ENCODE results near the gene STK32B. TPM values are rescaled to one million over a fixed set of nuclear protein-coding genes. Genes with fewer than 3 reads are reported as not detected.

STK32B gene
- total and polyA plus RNA-seq, 5 donors from 2014 or later: not detected

DNA sequence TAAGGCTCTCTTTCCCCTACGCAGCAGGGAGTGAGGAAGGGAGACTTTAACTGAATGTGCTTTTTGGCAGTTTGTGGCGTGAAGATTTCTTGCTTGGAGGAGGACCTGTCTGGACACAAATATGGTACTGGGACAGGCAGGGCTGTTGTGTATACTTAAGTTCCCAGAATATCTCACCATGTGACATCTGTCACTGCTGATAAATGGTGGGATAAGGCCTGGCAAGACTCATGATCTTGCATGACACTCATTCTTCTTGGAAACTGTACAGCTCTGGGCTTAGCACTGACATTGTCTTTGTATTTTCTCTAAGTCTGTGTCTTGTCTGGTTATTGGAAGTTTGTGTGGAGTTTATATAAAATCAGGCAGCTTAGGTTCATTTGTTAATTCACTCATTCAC, 93.1 kb downstream of the STK32B start:
- ATAC-seq (ENCODE audit: low read depth in 2 of 2) (no peak), DNase-seq (no peak)
- no peaks in the 10 kb centered on the region for H3K36me3 Mint-ChIP-seq
- Histone ChIP-seq H3K36me3 (ENCODE audit: control insufficient read depth, insufficient read depth, low read length) (no peaks in the 10 kb centered on the region), H3K4me1 (ENCODE audit: control insufficient read depth, insufficient read depth, low read length, poor library complexity, severe bottlenecking) (no peaks in the 10 kb centered on the region), H3K9me3 (ENCODE audit: control insufficient read depth in 2 of 2, low read length in 2 of 2) (no peaks in the 10 kb centered on the region), H3K27me3 (ENCODE audit: control insufficient read depth, insufficient read depth, low read length) (no peaks in the 10 kb centered on the region), H3K27ac (ENCODE audit: insufficient read depth, low read length, poor library complexity, severe bottlenecking) (no peak overlapping the region), H3K4me3 (ENCODE audit: low read depth, low read length) (no peak overlapping the region)
- peaks cover 10% of the 10 kb centered on the region for H3K27me3 Mint-ChIP-seq
- peaks cover 0 to 2% (median 0%) of the 10 kb centered on the region in 7 donors for H3K9me3 Mint-ChIP-seq
- H3K27ac Mint-ChIP-seq: no peak overlapping the region
- no peak overlapping the region for H3K4me3 Mint-ChIP-seq
- no peaks in the 10 kb centered on the region for H3K4me1 Mint-ChIP-seq

DNA sequence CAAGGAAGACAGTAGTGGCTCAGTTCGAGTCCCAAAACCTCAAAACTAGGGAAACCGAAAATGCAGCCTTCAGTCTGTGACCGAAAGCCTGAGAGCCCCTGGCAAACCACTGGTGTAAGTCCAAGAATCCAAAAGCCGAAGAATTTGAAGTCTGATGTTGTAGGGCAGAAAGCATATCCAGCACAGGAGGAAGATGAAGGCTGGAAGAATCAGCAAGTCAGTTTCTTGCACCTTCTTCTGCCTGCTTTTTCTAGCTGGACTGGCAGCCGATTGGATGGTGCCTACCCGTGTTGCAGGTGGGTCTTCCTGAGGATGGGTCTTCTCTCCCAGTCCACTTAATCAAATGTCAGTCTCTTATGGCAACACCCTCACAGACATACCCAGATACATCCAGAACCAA, 95.0 kb downstream of the STK32B start:
- ATAC-seq (ENCODE audit: low read depth in 2 of 2) (no peak), DNase-seq (no peak)
- H3K9me3 Mint-ChIP-seq: peaks cover 0 to 2% (median 0%) of the 10 kb centered on the region in 7 donors
- no peaks in the 10 kb centered on the region for H3K4me1 Mint-ChIP-seq
- Histone ChIP-seq H3K4me1 (ENCODE audit: control insufficient read depth, insufficient read depth, low read length, poor library complexity, severe bottlenecking) (no peaks in the 10 kb centered on the region), H3K9me3 (ENCODE audit: control insufficient read depth in 2 of 2, low read length in 2 of 2) (no peaks in the 10 kb centered on the region), H3K27me3 (ENCODE audit: control insufficient read depth, insufficient read depth, low read length) (no peaks in the 10 kb centered on the region), H3K4me3 (ENCODE audit: low read depth, low read length) (no peak overlapping the region), H3K36me3 (ENCODE audit: control insufficient read depth, insufficient read depth, low read length) (no peaks in the 10 kb centered on the region), H3K27ac (ENCODE audit: insufficient read depth, low read length, poor library complexity, severe bottlenecking) (no peak overlapping the region)
- H3K36me3 Mint-ChIP-seq: no peaks in the 10 kb centered on the region
- H3K27ac Mint-ChIP-seq: peak overlapping the region in 1 of 3 donors; percentile 14
- peaks cover 6% of the 10 kb centered on the region for H3K27me3 Mint-ChIP-seq
- no peak overlapping the region for H3K4me3 Mint-ChIP-seq

DNA sequence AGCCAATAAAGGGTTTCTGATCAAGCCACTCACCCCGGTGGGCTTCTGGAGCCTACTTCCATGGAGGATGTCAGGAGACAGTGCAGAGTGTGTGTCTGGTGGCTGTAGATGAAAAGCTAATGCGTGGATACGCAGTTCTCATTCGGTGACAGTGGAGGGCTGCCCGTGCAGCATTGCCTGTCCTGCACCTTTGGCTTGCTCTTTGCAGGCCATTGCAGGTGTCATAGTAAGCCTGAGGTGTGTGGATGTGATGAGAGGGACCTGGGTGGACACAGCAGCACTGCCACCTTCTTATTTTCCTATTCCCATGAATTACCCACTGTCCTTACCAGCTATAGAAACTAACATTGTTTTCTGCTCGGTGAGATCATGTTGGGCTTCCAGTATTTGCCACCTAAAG, 101.2 kb downstream of the STK32B start:
- no peak for DNase-seq

DNA sequence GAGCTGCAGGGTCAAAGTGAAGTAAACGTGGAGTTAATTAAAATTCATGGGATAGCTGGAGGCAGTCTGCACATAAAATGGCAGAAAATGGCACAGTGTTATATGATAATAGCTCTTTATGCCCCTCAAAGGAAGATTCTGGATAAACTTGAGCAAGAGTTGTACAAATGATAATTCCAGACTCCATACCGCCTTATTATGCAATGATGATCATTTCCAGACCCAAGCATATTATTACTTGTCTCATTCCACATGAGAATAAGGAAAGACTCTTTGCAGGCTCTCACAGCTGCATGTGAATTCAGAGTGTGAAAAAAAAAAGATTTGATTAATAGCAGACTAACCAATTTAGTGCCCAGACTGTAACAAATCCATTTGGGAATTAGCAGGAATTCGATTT, 105.4 kb downstream of the STK32B start:
- Histone ChIP-seq H3K9me3 (ENCODE audit: control insufficient read depth in 2 of 2, low read length in 2 of 2) (no peaks in the 10 kb centered on the region), H3K4me3 (ENCODE audit: low read depth, low read length) (no peak overlapping the region), H3K36me3 (ENCODE audit: control insufficient read depth, insufficient read depth, low read length) (no peaks in the 10 kb centered on the region), H3K4me1 (ENCODE audit: control insufficient read depth, insufficient read depth, low read length, poor library complexity, severe bottlenecking) (no peaks in the 10 kb centered on the region), H3K27ac (ENCODE audit: insufficient read depth, low read length, poor library complexity, severe bottlenecking) (no peak overlapping the region), H3K27me3 (ENCODE audit: control insufficient read depth, insufficient read depth, low read length) (no peaks in the 10 kb centered on the region)
- no peak overlapping the region for H3K27ac Mint-ChIP-seq
- no peaks in the 10 kb centered on the region for H3K36me3 Mint-ChIP-seq
- H3K27me3 Mint-ChIP-seq: peaks cover 10% of the 10 kb centered on the region
- DNase-seq: no peak
- no peak for ATAC-seq (ENCODE audit: low read depth in 2 of 2)
- H3K9me3 Mint-ChIP-seq: peaks cover 0 to 3% (median 0%) of the 10 kb centered on the region in 7 donors
- no peaks in the 10 kb centered on the region for H3K4me1 Mint-ChIP-seq
- H3K4me3 Mint-ChIP-seq: no peak overlapping the region

More for the DNA sequence above, 101.2 kb downstream of the STK32B start:
- no peak overlapping the region for H3K4me3 Mint-ChIP-seq
- Histone ChIP-seq H3K27me3 (ENCODE audit: control insufficient read depth, insufficient read depth, low read length) (no peaks in the 10 kb centered on the region), H3K9me3 (ENCODE audit: control insufficient read depth in 2 of 2, low read length in 2 of 2) (no peaks in the 10 kb centered on the region), H3K4me1 (ENCODE audit: control insufficient read depth, insufficient read depth, low read length, poor library complexity, severe bottlenecking) (no peaks in the 10 kb centered on the region), H3K4me3 (ENCODE audit: low read depth, low read length) (no peak overlapping the region), H3K27ac (ENCODE audit: insufficient read depth, low read length, poor library complexity, severe bottlenecking) (no peak overlapping the region), H3K36me3 (ENCODE audit: control insufficient read depth, insufficient read depth, low read length) (no peaks in the 10 kb centered on the region)
- H3K4me1 Mint-ChIP-seq: no peaks in the 10 kb centered on the region
- H3K27me3 Mint-ChIP-seq: peaks cover 16% of the 10 kb centered on the region
- no peak for ATAC-seq (ENCODE audit: low read depth in 2 of 2)
- peaks cover 0 to 3% (median 0%) of the 10 kb centered on the region in 7 donors for H3K9me3 Mint-ChIP-seq
- H3K36me3 Mint-ChIP-seq: no peaks in the 10 kb centered on the region
- no peak overlapping the region for H3K27ac Mint-ChIP-seq

DNA sequence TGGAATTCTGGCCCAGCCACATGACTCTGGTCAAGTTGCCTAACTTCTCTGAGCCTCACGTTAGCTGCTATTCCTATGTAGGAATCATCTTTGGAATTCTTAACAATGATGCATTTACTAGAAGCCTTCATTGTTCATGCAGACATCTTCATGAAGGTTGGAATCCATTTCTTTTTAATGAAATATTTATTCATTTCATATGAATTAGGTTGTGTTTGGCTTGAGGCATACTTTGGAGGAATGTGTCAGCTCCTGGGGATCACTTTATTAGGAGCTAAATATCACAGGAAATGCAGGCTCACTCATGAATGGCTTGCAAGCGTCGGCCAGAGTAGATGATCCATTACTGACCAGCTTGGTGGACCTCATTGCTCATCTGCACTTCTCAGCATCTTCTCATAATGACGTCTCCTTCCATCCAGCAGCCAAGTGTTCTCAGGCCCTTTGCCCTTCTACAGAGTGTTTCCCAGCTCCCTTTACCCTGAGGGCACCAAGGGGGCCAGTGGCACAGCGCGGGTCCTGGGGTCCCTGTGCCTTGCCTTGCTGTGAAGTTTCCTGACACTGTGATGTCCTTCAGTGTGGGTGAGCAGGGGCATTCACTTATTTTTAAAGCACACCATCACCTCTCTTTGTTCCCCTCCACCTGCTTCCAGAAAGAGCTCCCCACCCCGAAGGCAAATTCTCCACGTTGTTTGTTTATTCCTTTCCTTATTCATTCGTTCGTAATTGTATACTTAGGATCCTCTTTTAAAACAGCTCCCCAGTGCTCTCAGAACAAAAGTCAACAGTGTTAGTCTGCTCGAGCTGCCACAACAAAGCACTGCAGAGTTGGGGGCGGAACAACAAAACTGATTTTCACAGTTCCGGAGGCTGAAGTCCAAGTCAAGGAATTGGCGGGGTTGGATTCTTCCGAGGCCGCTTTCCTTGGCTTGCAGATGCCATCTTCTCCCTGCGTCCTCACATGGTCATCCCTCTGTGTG, 106.8 kb downstream of the STK32B start:
- Histone ChIP-seq H3K4me3 (ENCODE audit: low read depth, low read length) (no peak overlapping the region), H3K4me1 (ENCODE audit: control insufficient read depth, insufficient read depth, low read length, poor library complexity, severe bottlenecking) (no peaks in the 10 kb centered on the region), H3K36me3 (ENCODE audit: control insufficient read depth, insufficient read depth, low read length) (no peaks in the 10 kb centered on the region), H3K9me3 (ENCODE audit: control insufficient read depth in 2 of 2, low read length in 2 of 2) (no peaks in the 10 kb centered on the region), H3K27ac (ENCODE audit: insufficient read depth, low read length, poor library complexity, severe bottlenecking) (no peak overlapping the region), H3K27me3 (ENCODE audit: control insufficient read depth, insufficient read depth, low read length) (no peaks in the 10 kb centered on the region)
- H3K36me3 Mint-ChIP-seq: no peaks in the 10 kb centered on the region
- no peak overlapping the region for H3K27ac Mint-ChIP-seq
- peaks cover 0 to 3% (median 0%) of the 10 kb centered on the region in 7 donors for H3K9me3 Mint-ChIP-seq
- ATAC-seq (ENCODE audit: low read depth in 2 of 2): no peak
- peaks cover 10% of the 10 kb centered on the region for H3K27me3 Mint-ChIP-seq
- no peak for DNase-seq
- H3K4me3 Mint-ChIP-seq: no peak overlapping the region
- H3K4me1 Mint-ChIP-seq: no peaks in the 10 kb centered on the region

DNA sequence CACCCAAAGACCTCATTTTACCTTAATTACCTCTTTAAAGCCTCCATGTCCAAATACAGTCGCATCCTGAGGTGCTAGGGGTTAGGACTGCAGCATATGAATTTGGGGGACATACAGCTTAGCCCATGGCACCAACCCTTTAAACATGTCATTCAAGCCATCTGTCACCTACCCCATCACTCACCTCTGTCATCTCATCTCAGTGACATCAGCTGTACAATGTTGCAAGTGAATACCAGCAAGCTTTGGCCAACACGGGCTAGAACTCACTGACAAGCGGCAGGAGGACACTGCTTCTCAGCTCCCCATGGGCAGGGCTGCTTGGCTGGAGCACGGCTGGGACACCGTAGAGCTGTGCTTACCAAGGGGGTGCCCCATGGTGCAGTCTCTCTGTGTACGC, 107.5 kb downstream of the STK32B start:
- H3K4me3 Mint-ChIP-seq: no peak overlapping the region
- Histone ChIP-seq H3K4me1 (ENCODE audit: control insufficient read depth, insufficient read depth, low read length, poor library complexity, severe bottlenecking) (no peaks in the 10 kb centered on the region), H3K4me3 (ENCODE audit: low read depth, low read length) (no peak overlapping the region), H3K9me3 (ENCODE audit: control insufficient read depth in 2 of 2, low read length in 2 of 2) (no peaks in the 10 kb centered on the region), H3K27ac (ENCODE audit: insufficient read depth, low read length, poor library complexity, severe bottlenecking) (no peak overlapping the region), H3K27me3 (ENCODE audit: control insufficient read depth, insufficient read depth, low read length) (no peaks in the 10 kb centered on the region), H3K36me3 (ENCODE audit: control insufficient read depth, insufficient read depth, low read length) (no peaks in the 10 kb centered on the region)
- H3K36me3 Mint-ChIP-seq: no peaks in the 10 kb centered on the region
- H3K9me3 Mint-ChIP-seq: peaks cover 0 to 3% (median 0%) of the 10 kb centered on the region in 7 donors
- ATAC-seq (ENCODE audit: low read depth in 2 of 2) (no peak), DNase-seq (no peak)
- H3K27me3 Mint-ChIP-seq: peaks cover 10% of the 10 kb centered on the region
- no peaks in the 10 kb centered on the region for H3K4me1 Mint-ChIP-seq
- no peak overlapping the region for H3K27ac Mint-ChIP-seq

DNA sequence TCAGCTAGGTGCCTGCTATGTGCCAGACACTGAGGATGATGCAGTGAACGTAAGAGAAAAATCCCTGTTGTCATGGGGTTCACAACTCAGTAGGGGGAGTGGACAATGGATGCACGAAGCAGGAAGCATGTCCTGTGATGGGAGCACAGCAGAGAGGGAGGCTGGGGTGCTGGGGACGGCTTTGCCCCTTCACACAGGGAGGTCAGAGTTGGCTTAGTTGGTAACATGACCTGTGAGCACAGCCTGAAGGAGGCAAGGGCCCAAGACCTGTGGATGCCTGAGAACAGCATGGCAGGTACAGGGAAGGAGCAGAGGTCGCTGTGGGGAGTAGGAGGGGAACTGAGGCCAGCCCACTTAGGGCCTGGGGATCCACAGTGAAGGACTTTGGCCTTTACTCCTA, 109.4 kb downstream of the STK32B start:
- no peak for ATAC-seq (ENCODE audit: low read depth in 2 of 2)
- H3K27me3 ChIP-seq (ENCODE audit: control insufficient read depth, insufficient read depth, low read length): no peaks in the 10 kb centered on the region

More for the DNA sequence above, 109.4 kb downstream of the STK32B start:
- H3K4me3 ChIP-seq (ENCODE audit: low read depth, low read length): no peak overlapping the region
- H3K4me1 ChIP-seq (ENCODE audit: control insufficient read depth, insufficient read depth, low read length, poor library complexity, severe bottlenecking): no peaks in the 10 kb centered on the region
- H3K36me3 Mint-ChIP-seq: no peaks in the 10 kb centered on the region
- H3K9me3 ChIP-seq (ENCODE audit: control insufficient read depth in 2 of 2, low read length in 2 of 2): no peaks in the 10 kb centered on the region
- no peaks in the 10 kb centered on the region for H3K36me3 ChIP-seq (ENCODE audit: control insufficient read depth, insufficient read depth, low read length)
- H3K4me1 Mint-ChIP-seq: no peaks in the 10 kb centered on the region
- H3K27me3 Mint-ChIP-seq: peaks cover 8% of the 10 kb centered on the region
- peaks cover 0 to 1% (median 0%) of the 10 kb centered on the region in 7 donors for H3K9me3 Mint-ChIP-seq
- H3K4me3 Mint-ChIP-seq: no peak overlapping the region
- no peak for DNase-seq
- H3K27ac ChIP-seq (ENCODE audit: insufficient read depth, low read length, poor library complexity, severe bottlenecking): no peak overlapping the region
- H3K27ac Mint-ChIP-seq: no peak overlapping the region

Measured in CD4-positive, CD25-positive, alpha-beta regulatory T cell (primary cell).